Endodermal cell (in vitro differentiated cells): ENCODE results near the gene HTRA2. TPM values are rescaled to one million over a fixed set of nuclear protein-coding genes. Genes with fewer than 3 reads are reported as not detected.

Source experiments
- DNase-seq: peaks from one replicate; pipeline ENCODE4 v3.0.0-alpha.2; 2017
- H3K27ac ChIP-seq: 2 replicates; pipeline ENCODE4 v1.5.1; 2013; ENCODE audit warnings: mild to moderate bottlenecking, low read depth, low read length, moderate library complexity
- H3K27me3 ChIP-seq: 2 replicates; pipeline ENCODE4 v1.6.1; 2013; ENCODE audit warnings: mild to moderate bottlenecking, low read length, moderate library complexity; ENCODE audit not compliant: insufficient read depth, control insufficient read depth, poor library complexity, severe bottlenecking
- H3K36me3 ChIP-seq: 2 replicates; pipeline ENCODE4 v1.7.0; 2013; ENCODE audit warnings: mild to moderate bottlenecking, low read length, moderate library complexity; ENCODE audit not compliant: control insufficient read depth, insufficient read depth
- H3K4me1 ChIP-seq: one replicate; pipeline ENCODE4 v1.7.0; 2013; ENCODE audit warnings: low read length; ENCODE audit not compliant: control insufficient read depth, insufficient read depth
- H3K4me3 ChIP-seq: 2 replicates; pipeline ENCODE4 v1.5.1; 2013; ENCODE audit warnings: mild to moderate bottlenecking, low read length, moderate library complexity
- H3K9ac ChIP-seq: 2 replicates; pipeline ENCODE4 v1.6.1; 2013; ENCODE audit warnings: mild to moderate bottlenecking, low read length, moderate library complexity; ENCODE audit not compliant: poor library complexity, severe bottlenecking; ENCODE audit errors: extremely low read depth
- H3K9me3 ChIP-seq: 2 replicates; pipeline ENCODE4 v1.6.1; 2013; ENCODE audit warnings: mild to moderate bottlenecking, low read length, moderate library complexity; ENCODE audit not compliant: control insufficient read depth
- H3K27ac Mint-ChIP-seq: 2 replicates; pipeline ENCODE4 v1.8.0; 2020; ENCODE audit warnings: mixed read lengths
- H3K27me3 Mint-ChIP-seq: 2 replicates; pipeline ENCODE4 v1.8.0; 2021; ENCODE audit warnings: mild to moderate bottlenecking, mixed read lengths; ENCODE audit not compliant: insufficient read depth
- H3K36me3 Mint-ChIP-seq: 2 replicates; pipeline ENCODE4 v1.8.0; 2020; ENCODE audit warnings: low read depth, mixed read lengths
- H3K4me1 Mint-ChIP-seq: 2 replicates; pipeline ENCODE4 v1.8.0; 2020; ENCODE audit warnings: mixed read lengths
- H3K4me3 Mint-ChIP-seq: 2 replicates; pipeline ENCODE4 v1.8.0; 2020; ENCODE audit warnings: mild to moderate bottlenecking, moderate library complexity, mixed read lengths
- H3K9me3 Mint-ChIP-seq: 2 replicates; pipeline ENCODE4 v1.8.0; 2020; ENCODE audit warnings: mild to moderate bottlenecking, mixed read lengths
- WGBS, 2 experiments: methylation state at CpG; one replicate each; pipeline versions ENCODE4 v1.1.5 to v1.1.7; 2013; ENCODE audit warnings: missing lambda C conversion rate in 2 of 2, mixed read lengths in 1 of 2; ENCODE audit not compliant: insufficient coverage in 1 of 2, insufficient read length in 1 of 2; 5-methylcytosine and 5-hydroxymethylcytosine counted together
- total RNA-seq, 2 donors: library from RNA; stranded (reverse); fragmentation: NEBNext Ultra II Directional in 1 of 2; extraction: Animal tissue kit (Norgen Biotek cat#: 25700) in 1 of 2; gene quantifications; 2 replicates in 1 of 2; 3 replicates in 1 of 2; pipeline ENCODE4 v1.2.1, GENCODE V29; 2021
- TF ChIP-seq, protein P1 (sequence below): fragments of 200-600 bp; sonication (generic); conservative IDR thresholded peaks from 2 replicates; pipeline ENCODE4 v1.5.0; 2021; ENCODE audit warnings: antibody characterized with exemption, mild to moderate bottlenecking

Gene HTRA2
- total RNA-seq, 2 donors from 2014 or later = 32.8 to 38.9 TPM

DNA sequence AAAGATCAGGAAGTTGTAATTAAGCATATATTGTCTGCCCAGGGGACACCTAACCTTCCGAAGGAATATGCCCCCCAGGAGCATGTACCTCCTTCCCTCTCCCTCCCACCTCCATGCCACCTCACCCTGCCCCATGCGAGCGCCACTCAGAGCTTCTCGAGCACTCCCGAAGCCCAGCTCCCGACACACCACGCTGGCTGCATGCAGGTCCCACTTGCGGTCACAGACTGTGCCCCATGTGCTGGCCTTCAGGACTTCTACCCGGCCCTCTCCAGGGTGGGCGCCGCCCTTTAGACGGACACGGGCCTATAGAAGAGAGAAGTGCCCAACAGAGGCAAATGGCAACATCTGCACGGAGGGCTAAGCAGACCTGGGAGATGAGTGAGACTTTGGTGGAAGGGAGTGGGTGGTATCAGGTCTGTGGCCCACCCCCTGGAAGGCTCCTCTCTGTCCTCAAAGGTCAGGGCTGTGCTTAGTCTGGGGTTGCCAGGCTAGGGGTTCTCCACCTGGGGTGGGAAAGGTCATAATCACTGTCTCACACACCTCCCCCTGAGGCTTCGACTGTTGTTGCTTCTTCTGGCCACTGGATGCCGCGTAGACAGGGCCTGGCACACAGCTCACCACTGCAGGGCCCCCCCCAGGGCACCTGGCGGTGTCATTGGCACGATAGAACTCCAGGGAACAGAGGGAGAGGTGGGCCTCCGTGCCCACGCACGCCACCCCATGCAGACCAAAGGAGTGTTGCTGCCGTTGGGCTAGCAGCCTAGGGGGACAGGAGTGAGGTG is 6.6 kb downstream of the HTRA2 start:
- Mint-ChIP-seq H3K4me1 (peaks cover 9% of the 10 kb centered on the region), H3K27ac (no peak overlapping the region), H3K4me3 (no peak overlapping the region), H3K27me3 (peaks cover 2% of the 10 kb centered on the region), H3K36me3 (peaks cover 8% of the 10 kb centered on the region), H3K9me3 (no peaks in the 10 kb centered on the region)
- peaks cover 9% of the 10 kb centered on the region for H3K36me3 ChIP-seq
- H3K4me3 ChIP-seq = no peak overlapping the region
- 92 to 97% methylated on average over 16 to 23 of the region's 23 CpGs for WGBS, 2 experiments
- TF ChIP-seq, protein P1, sequence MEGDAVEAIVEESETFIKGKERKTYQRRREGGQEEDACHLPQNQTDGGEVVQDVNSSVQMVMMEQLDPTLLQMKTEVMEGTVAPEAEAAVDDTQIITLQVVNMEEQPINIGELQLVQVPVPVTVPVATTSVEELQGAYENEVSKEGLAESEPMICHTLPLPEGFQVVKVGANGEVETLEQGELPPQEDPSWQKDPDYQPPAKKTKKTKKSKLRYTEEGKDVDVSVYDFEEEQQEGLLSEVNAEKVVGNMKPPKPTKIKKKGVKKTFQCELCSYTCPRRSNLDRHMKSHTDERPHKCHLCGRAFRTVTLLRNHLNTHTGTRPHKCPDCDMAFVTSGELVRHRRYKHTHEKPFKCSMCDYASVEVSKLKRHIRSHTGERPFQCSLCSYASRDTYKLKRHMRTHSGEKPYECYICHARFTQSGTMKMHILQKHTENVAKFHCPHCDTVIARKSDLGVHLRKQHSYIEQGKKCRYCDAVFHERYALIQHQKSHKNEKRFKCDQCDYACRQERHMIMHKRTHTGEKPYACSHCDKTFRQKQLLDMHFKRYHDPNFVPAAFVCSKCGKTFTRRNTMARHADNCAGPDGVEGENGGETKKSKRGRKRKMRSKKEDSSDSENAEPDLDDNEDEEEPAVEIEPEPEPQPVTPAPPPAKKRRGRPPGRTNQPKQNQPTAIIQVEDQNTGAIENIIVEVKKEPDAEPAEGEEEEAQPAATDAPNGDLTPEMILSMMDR = no peak
- no peak for DNase-seq
- H3K27me3 ChIP-seq = no peaks in the 10 kb centered on the region
- no peaks in the 10 kb centered on the region for H3K9me3 ChIP-seq
- H3K27ac ChIP-seq = no peak overlapping the region
- no peak overlapping the region for H3K9ac ChIP-seq
- H3K4me1 ChIP-seq = no peaks in the 10 kb centered on the region

DNA sequence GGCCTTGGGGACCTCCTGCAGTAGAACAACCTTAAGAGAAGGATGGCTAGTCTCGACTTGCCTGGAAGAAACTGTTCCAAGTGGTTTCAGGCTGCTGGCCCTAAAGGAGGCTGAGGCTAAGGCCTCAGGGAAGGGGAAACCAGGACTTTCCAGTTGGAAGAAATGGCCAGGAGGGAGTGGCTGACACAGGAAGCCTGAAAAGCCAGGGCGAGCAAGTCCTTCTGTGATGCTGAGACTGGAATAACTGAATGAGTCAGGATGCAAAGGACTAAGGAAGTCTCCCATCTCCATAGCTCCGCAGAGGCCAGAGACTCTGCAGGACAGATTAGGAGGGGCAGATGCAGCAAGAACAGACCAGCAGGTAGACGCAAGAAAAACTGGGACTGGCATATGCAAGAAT is 7.4 kb downstream of the HTRA2 start:
- no peaks in the 10 kb centered on the region for H3K9me3 Mint-ChIP-seq
- no peak for DNase-seq
- TF ChIP-seq, protein P1 = no peak
- Histone ChIP-seq H3K27me3 (no peaks in the 10 kb centered on the region), H3K9me3 (no peaks in the 10 kb centered on the region), H3K4me1 (no peaks in the 10 kb centered on the region), H3K9ac (no peak overlapping the region), H3K36me3 (peaks cover 5% of the 10 kb centered on the region), H3K27ac (no peak overlapping the region), H3K4me3 (no peak overlapping the region)
- H3K4me1 Mint-ChIP-seq = peaks cover 9% of the 10 kb centered on the region
- H3K27ac Mint-ChIP-seq = no peak overlapping the region
- WGBS, 2 experiments = 77 to 82% methylated on average over 4 of the region's 4 CpGs
- H3K36me3 Mint-ChIP-seq = peaks cover 4% of the 10 kb centered on the region
- peaks cover 2% of the 10 kb centered on the region for H3K27me3 Mint-ChIP-seq
- no peak overlapping the region for H3K4me3 Mint-ChIP-seq

DNA sequence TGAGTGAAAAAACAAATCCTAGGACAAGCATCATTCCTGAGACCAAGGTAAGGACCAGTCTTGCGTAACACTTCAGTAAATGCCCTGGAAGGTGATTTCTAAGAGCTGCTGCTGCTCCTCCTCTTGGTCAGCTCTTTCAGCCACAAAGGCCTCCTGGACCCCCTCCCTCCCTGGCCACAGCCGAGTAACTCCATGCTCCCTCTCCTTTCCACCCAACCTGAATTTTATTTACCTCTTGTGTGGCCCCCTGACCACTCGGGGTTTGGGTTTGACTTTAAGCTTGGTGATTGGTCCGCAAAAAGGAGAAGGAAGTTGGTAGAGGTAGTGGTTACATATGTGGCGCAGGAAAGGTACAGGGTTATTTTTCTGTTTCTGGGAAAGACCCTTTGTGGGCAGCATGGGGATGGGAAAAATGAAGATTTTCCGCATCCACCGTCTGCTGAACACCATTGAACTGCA is 9.2 kb downstream of the HTRA2 start:
- WGBS, 2 experiments = 93 to 94% methylated on average over 4 to 7 of the region's 7 CpGs
- TF ChIP-seq, protein P1 = no peak
- DNase-seq = no peak
- Histone ChIP-seq H3K4me1 (no peaks in the 10 kb centered on the region), H3K9ac (no peak overlapping the region), H3K27me3 (no peaks in the 10 kb centered on the region), H3K9me3 (no peaks in the 10 kb centered on the region), H3K4me3 (no peak overlapping the region), H3K36me3 (no peaks in the 10 kb centered on the region), H3K27ac (no peak overlapping the region)
- H3K27me3 Mint-ChIP-seq = peaks cover 2% of the 10 kb centered on the region
- H3K36me3 Mint-ChIP-seq = peaks cover under 1% of the 10 kb centered on the region
- peaks cover 9% of the 10 kb centered on the region for H3K4me1 Mint-ChIP-seq
- H3K27ac Mint-ChIP-seq = no peak overlapping the region
- no peak overlapping the region for H3K4me3 Mint-ChIP-seq
- H3K9me3 Mint-ChIP-seq = no peaks in the 10 kb centered on the region
